H9 (cell line): Measurements from ENCODE around the gene PLPPR2. TPM values are rescaled to one million over a fixed set of nuclear protein-coding genes. Genes with fewer than 3 reads are reported as not detected.

Source experiments
- DNase-seq: peaks from one replicate; pipeline ENCODE4 v3.0.0-alpha.2; 2017
- H2AFZ ChIP-seq: one replicate; pipeline ENCODE4 v1.6.1; 2013; ENCODE audit warnings: mild to moderate bottlenecking, low read length, control low read depth, moderate library complexity
- H2AK5ac ChIP-seq: 2 replicates; pipeline ENCODE4 v1.6.1; 2013; ENCODE audit warnings: low read length, control low read depth, mixed read lengths; ENCODE audit not compliant: insufficient read length
- H2BK120ac ChIP-seq: one replicate; pipeline ENCODE4 v1.6.1; 2013; ENCODE audit warnings: low read depth, mild to moderate bottlenecking, low read length, control low read depth, inconsistent platforms; ENCODE audit not compliant: poor library complexity, severe bottlenecking
- H2BK12ac ChIP-seq: 2 replicates; pipeline ENCODE4 v1.6.1; 2013; ENCODE audit warnings: low read length, control low read depth, mixed read lengths, low read depth; ENCODE audit not compliant: insufficient read length
- H2BK15ac ChIP-seq: 2 replicates; pipeline ENCODE4 v1.6.1; 2013; ENCODE audit warnings: low read depth, low read length, control low read depth
- H2BK20ac ChIP-seq: one replicate; pipeline ENCODE4 v1.6.1; 2013; ENCODE audit warnings: low read depth, mild to moderate bottlenecking, low read length, control low read depth, inconsistent platforms; ENCODE audit not compliant: poor library complexity, severe bottlenecking
- H2BK5ac ChIP-seq: 2 replicates; pipeline ENCODE4 v1.6.1; 2013; ENCODE audit warnings: low read length, control low read depth, mixed read lengths; ENCODE audit not compliant: insufficient read length
- H3K14ac ChIP-seq: 2 replicates; pipeline ENCODE4 v1.6.1; 2013; ENCODE audit warnings: low read length, control low read depth; ENCODE audit not compliant: insufficient read depth
- H3K18ac ChIP-seq: 2 replicates; pipeline ENCODE4 v1.6.1; 2013; ENCODE audit warnings: low read depth, mild to moderate bottlenecking, mixed read lengths, low read length, control low read depth; ENCODE audit not compliant: insufficient read length
- H3K23ac ChIP-seq: 2 replicates; pipeline ENCODE4 v1.6.1; 2013; ENCODE audit warnings: low read length, control low read depth, mixed read lengths, low read depth; ENCODE audit not compliant: insufficient read length
- H3K23me2 ChIP-seq: 2 replicates; pipeline ENCODE4 v1.6.1; 2013; ENCODE audit warnings: low read depth, mild to moderate bottlenecking, mixed read lengths, low read length, control low read depth; ENCODE audit not compliant: insufficient read length, poor library complexity, severe bottlenecking
- H3K27ac ChIP-seq: 2 replicates; pipeline ENCODE4 v1.5.1; 2013; ENCODE audit warnings: low read length, control low read depth, mixed read lengths, low read depth; ENCODE audit not compliant: insufficient read length
- H3K27me3 ChIP-seq: 2 replicates; pipeline ENCODE4 v1.6.1; 2013; ENCODE audit warnings: low read length, control low read depth, inconsistent platforms; ENCODE audit not compliant: insufficient read depth
- H3K4ac ChIP-seq: 2 replicates; pipeline ENCODE4 v1.6.1; 2013; ENCODE audit warnings: low read depth, mild to moderate bottlenecking, control low read depth, inconsistent platforms, low read length, moderate library complexity
- H3K4me1 ChIP-seq: 2 replicates; pipeline ENCODE4 v1.6.1; 2013; ENCODE audit warnings: low read length, control low read depth, inconsistent platforms; ENCODE audit not compliant: insufficient read depth
- H3K4me2 ChIP-seq: 2 replicates; pipeline ENCODE4 v1.6.1; 2013; ENCODE audit warnings: low read length, control low read depth, mixed read lengths; ENCODE audit not compliant: insufficient read length, insufficient read depth
- H3K56ac ChIP-seq: 2 replicates; pipeline ENCODE4 v1.6.1; 2013; ENCODE audit warnings: low read depth, mild to moderate bottlenecking, mixed read lengths, low read length, control low read depth; ENCODE audit not compliant: insufficient read length
- H3K79me1 ChIP-seq: 2 replicates; pipeline ENCODE4 v1.6.1; 2013; ENCODE audit warnings: low read depth, mild to moderate bottlenecking, moderate library complexity, low read length, control low read depth, inconsistent platforms; ENCODE audit not compliant: insufficient read depth, poor library complexity, severe bottlenecking
- H3K79me2 ChIP-seq: 2 replicates; pipeline ENCODE4 v1.6.1; 2013; ENCODE audit warnings: low read length, control low read depth, inconsistent platforms; ENCODE audit not compliant: insufficient read depth
- H3K9ac ChIP-seq: 2 replicates; pipeline ENCODE4 v1.6.1; 2013; ENCODE audit warnings: low read length, control low read depth, mixed read lengths; ENCODE audit not compliant: insufficient read length; ENCODE audit errors: extremely low read depth
- H3K9me3 ChIP-seq: one replicate; pipeline ENCODE4 v1.6.1; 2013; ENCODE audit warnings: low read depth, low read length, inconsistent platforms; ENCODE audit not compliant: control insufficient read depth
- H3T11ph ChIP-seq: one replicate; pipeline ENCODE4 v1.6.1; 2013; ENCODE audit warnings: mild to moderate bottlenecking, low read length, control low read depth, inconsistent platforms
- H4K20me1 ChIP-seq: one replicate; pipeline ENCODE4 v1.6.1; 2013; ENCODE audit not compliant: control insufficient read depth, insufficient read length, insufficient read depth
- H4K5ac ChIP-seq: 2 replicates; pipeline ENCODE4 v1.6.1; 2013; ENCODE audit warnings: low read depth, mild to moderate bottlenecking, mixed read lengths, low read length, control low read depth; ENCODE audit not compliant: insufficient read length
- H4K8ac ChIP-seq: replicated peaks from 2 replicates; pipeline ENCODE4 v1.6.1; 2013; ENCODE audit warnings: low read length, control low read depth, mixed read lengths, low read depth; ENCODE audit not compliant: insufficient read length
- H4K91ac ChIP-seq: 2 replicates; pipeline ENCODE4 v1.6.1; 2013; ENCODE audit warnings: low read depth, mild to moderate bottlenecking, moderate library complexity, mixed read lengths, low read length, control low read depth; ENCODE audit not compliant: insufficient read length
- H3K27ac Mint-ChIP-seq, 3 experiments: 2 replicates in 2 of 3; 3 replicates in 1 of 3; pipeline ENCODE4 v1.8.0; 2020 to 2021; ENCODE audit warnings: mixed read lengths in 3 of 3, mild to moderate bottlenecking in 1 of 3, moderate library complexity in 1 of 3
- H3K27me3 Mint-ChIP-seq: 2 replicates; pipeline ENCODE4 v1.8.0; 2021; ENCODE audit warnings: low read depth, mild to moderate bottlenecking, moderate library complexity, mixed read lengths
- H3K36me3 Mint-ChIP-seq, 3 experiments: 2 replicates in 2 of 3; 3 replicates in 1 of 3; pipeline ENCODE4 v1.8.0; 2020 to 2021; ENCODE audit warnings: low read depth in 3 of 3, mixed read lengths in 3 of 3; ENCODE audit not compliant: insufficient read depth in 1 of 3
- H3K4me1 Mint-ChIP-seq, 2 experiments: 2 replicates each; pipeline ENCODE4 v1.8.0; 2020; ENCODE audit warnings: mixed read lengths in 2 of 2
- H3K4me3 Mint-ChIP-seq, 2 experiments: 2 replicates in 1 of 2; 3 replicates in 1 of 2; pipeline ENCODE4 v1.8.0; 2020 to 2021; ENCODE audit warnings: mild to moderate bottlenecking in 2 of 2, mixed read lengths in 2 of 2, moderate library complexity in 1 of 2
- H3K9me3 Mint-ChIP-seq, 2 experiments: 2 replicates in 1 of 2; 3 replicates in 1 of 2; pipeline ENCODE4 v1.8.0; 2020; ENCODE audit warnings: mild to moderate bottlenecking in 2 of 2, mixed read lengths in 2 of 2, moderate library complexity in 1 of 2
- CTCF ChIP-seq: fragments of 200-600 bp; sonication (generic); conservative IDR thresholded peaks from 3 replicates; pipeline ENCODE4 v1.8.0; 2021; ENCODE audit warnings: antibody characterized with exemption, mild to moderate bottlenecking
- WGBS: extraction: QIAGEN DNeasy Blood & Tissue Kit; methylation state at CpG from one replicate; pipeline ENCODE4 v1.1.7; 2013; ENCODE audit warnings: missing lambda C conversion rate, low lambda C conversion rate, mixed read lengths; ENCODE audit not compliant: insufficient read length; ENCODE audit errors: extremely low coverage; 5-methylcytosine and 5-hydroxymethylcytosine counted together
- total RNA-seq: library from RNA; stranded (reverse); gene quantifications from 2 replicates; pipeline ENCODE4 v1.2.1, GENCODE V29; 2021

The PLPPR2 gene
- total RNA-seq, 1 experiment from 2014 or later, result 8.0 TPM

- H2BK20ac ChIP-seq, result no peak overlapping the region
- no peaks in the 10 kb centered on the region for H3K23me2 ChIP-seq
- no peak overlapping the region for H3K4me3 Mint-ChIP-seq
- H3K9me3 Mint-ChIP-seq, result no peaks in the 10 kb centered on the region
- H3K27me3 ChIP-seq, result no peaks in the 10 kb centered on the region
- no peak overlapping the region for H3K4ac ChIP-seq
- no peak overlapping the region for H2AK5ac ChIP-seq
- no peak overlapping the region for H4K8ac ChIP-seq
- H3K27ac ChIP-seq, result no peak overlapping the region
- H3K9ac ChIP-seq, result no peak overlapping the region
- H4K91ac ChIP-seq, result no peak overlapping the region
- no peak overlapping the region for H2BK5ac ChIP-seq
- peak overlapping the region in 2 of 3 experiments; percentile 35 to 39; a peak in 1 of 7 replicates for H3K27ac Mint-ChIP-seq
- no CpG with 5 or more reads among the region's 7 CpGs for WGBS
- H2BK12ac ChIP-seq, result no peak overlapping the region
- TF ChIP-seq CTCF, result no peak
- no peak overlapping the region for H3T11ph ChIP-seq
- H3K18ac ChIP-seq, result no peak overlapping the region
- no peak overlapping the region for H4K5ac ChIP-seq
- H2BK120ac ChIP-seq, result no peak overlapping the region
- H3K27me3 Mint-ChIP-seq, result peaks cover 6% of the 10 kb centered on the region; the same call in 1 of the 2 replicates
- no peak overlapping the region for H3K23ac ChIP-seq
- H3K56ac ChIP-seq, result no peak overlapping the region
- no peak overlapping the region for H2BK15ac ChIP-seq
- peaks cover 6 to 11% of the 10 kb centered on the region in 2 experiments for H3K4me1 Mint-ChIP-seq
- no peaks in the 10 kb centered on the region for H3K79me1 ChIP-seq
- no peaks in the 10 kb centered on the region for H3K79me2 ChIP-seq
- H2AFZ ChIP-seq, result no peak overlapping the region
- DNase-seq, result no peak
- H3K14ac ChIP-seq, result no peak overlapping the region
- no peaks in the 10 kb centered on the region for H3K9me3 ChIP-seq
- H3K4me1 ChIP-seq, result no peaks in the 10 kb centered on the region
- H3K4me2 ChIP-seq, result no peak overlapping the region
- no peaks in the 10 kb centered on the region for H4K20me1 ChIP-seq
- peaks cover 0 to 13% (median 9%) of the 10 kb centered on the region in 3 experiments; a peak in 3 of 7 replicates for H3K36me3 Mint-ChIP-seq
Measured at GRCh38 chr19:11322269-11323024, 32.8 kb upstream of the PLPPR2 start.
